Cardiac fibroblast (primary cell): ENCODE data around the gene RPS6KC1.

Experiments
- DNase-seq, 2 donors: peaks; one replicate each; pipeline versions ENCODE4 v3.0.0 to v3.0.0-alpha.2; 2010; ENCODE audit warnings: low read depth in 2 of 2
- H3K4me3 ChIP-seq, 2 donors: replicated peaks in 1 of 2; 1 replicate in 1 of 2; 2 replicates in 1 of 2; pipeline ENCODE4 v1.5.1; 2011; ENCODE audit warnings: low read depth in 2 of 2, low read length in 2 of 2, mild to moderate bottlenecking in 2 of 2, moderate library complexity in 1 of 2
- CTCF ChIP-seq: IDR thresholded peaks from one replicate; pipeline ENCODE4 v1.5.1; 2011; ENCODE audit warnings: low read depth, mild to moderate bottlenecking, low read length, inconsistent platforms

Gene RPS6KC1

GRCh38 chr1:213051127-213051880 is at the start of gene RPS6KC1:
TSS of gene RPS6KC1 (plus strand) at chr1:213051241. CDS start at chr1:213051405, 164 bp downstream.
- DNase-seq = peak; percentile 82
- peak within 1 kb of the TSS; percentile 69 to 87 for H3K4me3 ChIP-seq
- no peak for TF ChIP-seq CTCF

GRCh38 chr1:213003256-213003655 is 47.8 kb upstream of the RPS6KC1 start:
- DNase-seq = no peak
- no peak overlapping the region for H3K4me3 ChIP-seq

GRCh38 chr1:213008564-213008963 is 42.5 kb upstream of the RPS6KC1 start:
- no peak for TF ChIP-seq CTCF
- DNase-seq = no peak
- H3K4me3 ChIP-seq = no peak overlapping the region

More at GRCh38 chr1:213003256-213003655, 47.8 kb upstream of the RPS6KC1 start:
- no peak for TF ChIP-seq CTCF

GRCh38 chr1:213014642-213015041 is 36.4 kb upstream of the RPS6KC1 start:
- peak; percentile 25 to 49 for DNase-seq
- peak overlapping the region; percentile 85 to 87 for H3K4me3 ChIP-seq
- TF ChIP-seq CTCF = no peak

GRCh38 chr1:213015099-213016050 is 35.7 kb upstream of the RPS6KC1 start, which contains the start of gene ANGEL2:
TSS of gene ANGEL2 (minus strand) at chr1:213015867. CDS start at chr1:213015671, 196 bp downstream.
- no peak for TF ChIP-seq CTCF
- DNase-seq = peak; percentile 98
- H3K4me3 ChIP-seq = peak within 1 kb of the TSS; percentile 85 to 87

GRCh38 chr1:213017447-213018273 is 33.4 kb upstream of the RPS6KC1 start:
- TF ChIP-seq CTCF = no peak
- DNase-seq = no peak
- H3K4me3 ChIP-seq = no peak overlapping the region
